HEK293 (cell line): ENCODE measurements around the gene STK39.

Experiments used
- CTCF ChIA-PET: fragments of 350-600 bp; formaldehyde crosslinking; extraction: SDS; loops from one replicate; lab custom pipeline; 2021; ENCODE audit warnings: antibody characterized with exemption; lab: Yijun Ruan, JAX
- POLR2A ChIA-PET: fragments of 300-600 bp; formaldehyde crosslinking; extraction: SDS; loops from one replicate; lab custom pipeline; 2020; ENCODE audit warnings: antibody characterized with exemption, inconsistent platforms; lab: Yijun Ruan, JAX
- H3K27ac ChIP-seq: fragments of 200-500 bp; sonication (Bioruptor generic); 2 replicates; pipeline ENCODE4 v1.5.1; 2014; ENCODE audit warnings: low read depth, low read length, control low read depth, inconsistent platforms; ENCODE audit errors: extremely low read depth
- H3K36me3 ChIP-seq, 2 experiments: fragments of 200-500 bp in 1 of 2; sonication (Bioruptor generic) in 1 of 2; 1 replicate in 1 of 2; 2 replicates in 1 of 2; pipeline ENCODE4 v1.5.1; 2014 to 2017; ENCODE audit warnings: inconsistent platforms in 2 of 2, low read length in 2 of 2; ENCODE audit not compliant: control insufficient read depth in 2 of 2, insufficient read depth in 1 of 2
- H3K4me1 ChIP-seq: fragments of 200-500 bp; sonication (Bioruptor generic); 2 replicates; pipeline ENCODE4 v1.5.1; 2014; ENCODE audit warnings: mild to moderate bottlenecking, low read length, inconsistent platforms; ENCODE audit not compliant: control insufficient read depth, insufficient read depth
- H3K4me3 ChIP-seq: 2 replicates; pipeline ENCODE4 v1.5.1; 2011; ENCODE audit warnings: low read depth, mild to moderate bottlenecking, control low read depth, low read length, moderate library complexity
- H3K9me3 ChIP-seq: fragments of 200-500 bp; sonication (Bioruptor generic); 2 replicates; pipeline ENCODE4 v1.5.1; 2014; ENCODE audit warnings: low read depth, low read length, inconsistent platforms; ENCODE audit not compliant: control insufficient read depth, insufficient read depth
- BCL6B ChIP-seq: fragments of 450-650 bp; formaldehyde crosslinking; IDR thresholded peaks from 2 replicates; pipeline ENCODE4 v1.5.1; 2017; ENCODE audit warnings: missing biosample characterization, missing genetic modification characterization
- EGR2 ChIP-seq: fragments of 450-650 bp; formaldehyde crosslinking; IDR thresholded peaks from 2 replicates; pipeline ENCODE4 v1.5.1; 2016; ENCODE audit warnings: low read depth, missing biosample characterization, missing genetic modification characterization
- IKZF3 ChIP-seq: fragments of 450-650 bp; IDR thresholded peaks from 2 replicates; pipeline ENCODE4 v1.5.0; 2018; ENCODE audit warnings: missing biosample characterization, mild to moderate bottlenecking, missing genetic modification characterization, moderate library complexity
- KLF7 ChIP-seq: fragments of 450-650 bp; formaldehyde crosslinking; IDR thresholded peaks from 2 replicates; pipeline ENCODE4 v1.5.1; 2016; ENCODE audit warnings: missing biosample characterization, missing genetic modification characterization, borderline replicate concordance
- SETDB1 ChIP-seq: IDR thresholded peaks from one replicate; pipeline ENCODE4 v1.6.1; 2017; ENCODE audit warnings: mild to moderate bottlenecking, low read length, moderate library complexity, mixed read lengths; ENCODE audit not compliant: insufficient read length
- ZBTB1 ChIP-seq: fragments of 450-650 bp; formaldehyde crosslinking; IDR thresholded peaks from 2 replicates; pipeline ENCODE4 v1.5.1; 2016; ENCODE audit warnings: missing biosample characterization, missing genetic modification characterization
- ZBTB44 ChIP-seq: fragments of 450-650 bp; IDR thresholded peaks from 2 replicates; pipeline ENCODE4 v1.5.1; 2018; ENCODE audit warnings: missing biosample characterization, mild to moderate bottlenecking, missing genetic modification characterization
- ZEB2 ChIP-seq: fragments of 450-650 bp; formaldehyde crosslinking; IDR thresholded peaks from 2 replicates; pipeline ENCODE4 v1.5.1; 2016; ENCODE audit warnings: missing biosample characterization, missing genetic modification characterization
- ZFP69B ChIP-seq: fragments of 450-650 bp; formaldehyde crosslinking; IDR thresholded peaks from 2 replicates; pipeline ENCODE4 v1.5.1; 2016; ENCODE audit warnings: missing biosample characterization, missing genetic modification characterization
- ZNF112 ChIP-seq: fragments of 450-650 bp; formaldehyde crosslinking; IDR thresholded peaks from 2 replicates; pipeline ENCODE4 v1.5.0; 2017; ENCODE audit warnings: missing biosample characterization, missing genetic modification characterization
- ZNF16 ChIP-seq: fragments of 450-650 bp; formaldehyde crosslinking; IDR thresholded peaks from 2 replicates; pipeline ENCODE4 v1.5.1; 2016; ENCODE audit warnings: low read depth, missing biosample characterization, missing genetic modification characterization
- ZNF174 ChIP-seq: fragments of 450-650 bp; formaldehyde crosslinking; IDR thresholded peaks from 2 replicates; pipeline ENCODE4 v1.5.0; 2017; ENCODE audit warnings: missing biosample characterization, mild to moderate bottlenecking, missing genetic modification characterization
- ZNF26 ChIP-seq: fragments of 450-650 bp; formaldehyde crosslinking; IDR thresholded peaks from 2 replicates; pipeline ENCODE4 v1.5.1; 2016; ENCODE audit warnings: missing biosample characterization, missing genetic modification characterization
- ZNF280D ChIP-seq: fragments of 450-650 bp; formaldehyde crosslinking; IDR thresholded peaks from 2 replicates; pipeline ENCODE4 v1.5.1; 2016; ENCODE audit warnings: missing biosample characterization, missing genetic modification characterization
- ZNF48 ChIP-seq: fragments of 450-650 bp; formaldehyde crosslinking; IDR thresholded peaks from 2 replicates; pipeline ENCODE4 v1.5.1; 2016; ENCODE audit warnings: missing biosample characterization, missing genetic modification characterization
- ZNF549 ChIP-seq: fragments of 450-650 bp; IDR thresholded peaks from 2 replicates; pipeline ENCODE4 v1.5.1; 2018; ENCODE audit warnings: missing biosample characterization, missing genetic modification characterization, mild to moderate bottlenecking, inconsistent platforms, moderate library complexity
- ZNF585B ChIP-seq: fragments of 450-650 bp; formaldehyde crosslinking; IDR thresholded peaks from 2 replicates; pipeline ENCODE4 v1.5.1; 2016; ENCODE audit warnings: missing biosample characterization, missing genetic modification characterization
- ZNF837 ChIP-seq: fragments of 450-650 bp; formaldehyde crosslinking; IDR thresholded peaks from 2 replicates; pipeline ENCODE4 v1.5.1; 2016; ENCODE audit warnings: missing biosample characterization, missing genetic modification characterization
- ZSCAN16 ChIP-seq: fragments of 450-650 bp; formaldehyde crosslinking; IDR thresholded peaks from 2 replicates; pipeline ENCODE4 v1.5.1; 2016; ENCODE audit warnings: missing biosample characterization, missing genetic modification characterization
- ZSCAN23 ChIP-seq: fragments of 450-650 bp; formaldehyde crosslinking; IDR thresholded peaks from 2 replicates; pipeline ENCODE4 v1.5.1; 2016; ENCODE audit warnings: missing biosample characterization, missing genetic modification characterization
- TF ChIP-seq, protein P1 (sequence below): fragments of 450-650 bp; formaldehyde crosslinking; IDR thresholded peaks from 2 replicates; pipeline ENCODE4 v1.5.1; 2016; ENCODE audit warnings: missing biosample characterization, missing genetic modification characterization
- TF ChIP-seq, protein P2 (sequence below): fragments of 450-650 bp; formaldehyde crosslinking; IDR thresholded peaks from 2 replicates; pipeline ENCODE4 v1.5.1; 2016; ENCODE audit warnings: missing biosample characterization, missing genetic modification characterization

STK39 gene

GRCh38 chr2:168188002-168188401, 59.4 kb downstream of the STK39 start (continued):
- no peak for TF ChIP-seq ZNF280D (tag by site-specific recombination)
- TF ChIP-seq ZNF837 (tag by site-specific recombination): no peak
- no peak for TF ChIP-seq IKZF3 (tag by site-specific recombination)
- TF ChIP-seq ZBTB1 (tag by site-specific recombination): no peak
- TF ChIP-seq BCL6B: no peak
- no peak for TF ChIP-seq ZBTB44 (tag by site-specific recombination)
- no peak for TF ChIP-seq ZFP69B (tag by site-specific recombination)
- TF ChIP-seq, protein P1, sequence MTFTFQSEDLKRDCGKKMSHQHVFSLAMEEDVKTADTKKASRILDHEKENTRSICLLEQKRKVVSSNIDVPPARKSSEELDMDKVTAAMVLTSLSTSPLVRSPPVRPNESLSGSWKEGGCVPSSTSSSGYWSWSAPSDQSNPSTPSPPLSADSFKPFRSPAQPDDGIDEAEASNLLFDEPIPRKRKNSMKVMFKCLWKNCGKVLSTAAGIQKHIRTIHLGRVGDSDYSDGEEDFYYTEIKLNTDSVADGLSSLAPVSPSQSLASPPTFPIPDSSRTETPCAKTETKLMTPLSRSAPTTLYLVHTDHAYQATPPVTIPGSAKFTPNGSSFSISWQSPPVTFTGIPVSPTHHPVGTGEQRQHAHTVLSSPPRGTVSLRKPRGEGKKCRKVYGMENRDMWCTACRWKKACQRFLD: no peak
- no peak for TF ChIP-seq ZNF174 (tag by site-specific recombination)

- ChIA-PET CTCF (interaction anchor here (0.6 kb wide), 1 partner anchor 516 kb away, joined by 3 read pairs; no protein-coding TSS in a partner anchor), POLR2A (no interaction called here)
- H3K4me3 ChIP-seq: no peak overlapping the region
- TF ChIP-seq KLF7: no peak
- no peak for TF ChIP-seq ZNF16 (tag by site-specific recombination)
- TF ChIP-seq ZSCAN23 (tag by site-specific recombination): no peak
- no peak for TF ChIP-seq ZNF549 (tag by site-specific recombination)
- TF ChIP-seq SETDB1: no peak
- no peak for TF ChIP-seq ZNF26
- no peak for TF ChIP-seq ZSCAN16 (tag by site-specific recombination)
- no peak for TF ChIP-seq ZNF48
- TF ChIP-seq ZNF585B (tag by site-specific recombination): no peak
- TF ChIP-seq ZNF112 (tag by site-specific recombination): no peak
- no peak for TF ChIP-seq ZEB2 (tag by site-specific recombination)
- no peak for TF ChIP-seq EGR2 (tag by site-specific recombination)
- TF ChIP-seq, protein P2, sequence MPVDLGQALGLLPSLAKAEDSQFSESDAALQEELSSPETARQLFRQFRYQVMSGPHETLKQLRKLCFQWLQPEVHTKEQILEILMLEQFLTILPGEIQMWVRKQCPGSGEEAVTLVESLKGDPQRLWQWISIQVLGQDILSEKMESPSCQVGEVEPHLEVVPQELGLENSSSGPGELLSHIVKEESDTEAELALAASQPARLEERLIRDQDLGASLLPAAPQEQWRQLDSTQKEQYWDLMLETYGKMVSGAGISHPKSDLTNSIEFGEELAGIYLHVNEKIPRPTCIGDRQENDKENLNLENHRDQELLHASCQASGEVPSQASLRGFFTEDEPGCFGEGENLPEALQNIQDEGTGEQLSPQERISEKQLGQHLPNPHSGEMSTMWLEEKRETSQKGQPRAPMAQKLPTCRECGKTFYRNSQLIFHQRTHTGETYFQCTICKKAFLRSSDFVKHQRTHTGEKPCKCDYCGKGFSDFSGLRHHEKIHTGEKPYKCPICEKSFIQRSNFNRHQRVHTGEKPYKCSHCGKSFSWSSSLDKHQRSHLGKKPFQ: no peak
- H3K9me3 ChIP-seq: no peaks in the 10 kb centered on the region
- no peak overlapping the region for H3K27ac ChIP-seq
- peaks cover 0 to 3% of the 10 kb centered on the region in 2 experiments; a peak in 1 of 3 replicates for H3K36me3 ChIP-seq
- H3K4me1 ChIP-seq: peaks cover 11% of the 10 kb centered on the region
These were observed 60.9 kb downstream of the STK39 start for GRCh38 chr2:168186452-168186851.
